Effector memory CD4-positive, alpha-beta T cell (primary cell): ENCODE data around the gene GPR153.

Experiments used
- DNase-seq, 3 donors: peaks; one replicate each; pipeline ENCODE4 v3.0.0-alpha.2; 2020
- H3K27ac ChIP-seq: 2 replicates; pipeline ENCODE4 v1.7.0; 2013; ENCODE audit warnings: mild to moderate bottlenecking, low read length, moderate library complexity; ENCODE audit not compliant: insufficient read depth, poor library complexity, severe bottlenecking
- H3K27me3 ChIP-seq: replicated peaks from 2 replicates; pipeline ENCODE4 v1.7.0; 2013; ENCODE audit warnings: mild to moderate bottlenecking, low read length; ENCODE audit not compliant: insufficient read depth, control insufficient read depth, poor library complexity, severe bottlenecking
- H3K36me3 ChIP-seq: 2 replicates; pipeline ENCODE4 v1.7.0; 2013; ENCODE audit warnings: mild to moderate bottlenecking, low read length, moderate library complexity; ENCODE audit not compliant: control insufficient read depth, insufficient read depth
- H3K4me1 ChIP-seq: 2 replicates; pipeline ENCODE4 v1.7.0; 2013; ENCODE audit warnings: low read length, mild to moderate bottlenecking; ENCODE audit not compliant: control insufficient read depth, insufficient read depth, poor library complexity, severe bottlenecking
- H3K4me3 ChIP-seq: 2 replicates; pipeline ENCODE4 v1.7.0; 2013; ENCODE audit warnings: low read length, low read depth, mild to moderate bottlenecking; ENCODE audit not compliant: insufficient read depth, poor library complexity, severe bottlenecking
- H3K9me3 ChIP-seq: 2 replicates; pipeline ENCODE4 v1.7.0; 2013; ENCODE audit warnings: mild to moderate bottlenecking, low read length, moderate library complexity; ENCODE audit not compliant: control insufficient read depth

The GPR153 gene

DNA sequence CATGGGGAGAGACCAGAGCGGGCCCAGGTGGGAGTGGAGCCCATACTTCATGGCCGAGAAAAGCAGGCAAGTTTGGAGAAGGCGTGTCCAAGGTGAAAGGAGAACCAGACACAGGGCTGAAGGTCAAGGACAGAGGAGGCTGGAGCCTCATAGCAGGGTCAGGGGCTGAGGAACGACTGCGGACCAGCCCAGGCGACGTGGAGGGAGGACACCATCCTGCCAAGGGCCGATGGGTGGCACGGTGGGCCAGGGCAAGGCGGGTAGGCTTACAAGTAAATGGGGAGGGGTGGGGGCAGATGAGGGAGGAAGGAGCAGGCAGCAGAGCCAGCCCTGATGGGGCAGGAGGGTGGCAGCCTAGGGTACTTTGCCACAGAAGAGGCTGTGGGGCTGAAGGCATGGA is 18.2 kb upstream of the GPR153 start:
- Histone ChIP-seq H3K9me3 (no peaks in the 10 kb centered on the region), H3K27me3 (no peaks in the 10 kb centered on the region), H3K4me1 (no peaks in the 10 kb centered on the region), H3K27ac (no peak overlapping the region), H3K4me3 (no peak overlapping the region), H3K36me3 (no peaks in the 10 kb centered on the region)
- DNase-seq, result no peak

DNA sequence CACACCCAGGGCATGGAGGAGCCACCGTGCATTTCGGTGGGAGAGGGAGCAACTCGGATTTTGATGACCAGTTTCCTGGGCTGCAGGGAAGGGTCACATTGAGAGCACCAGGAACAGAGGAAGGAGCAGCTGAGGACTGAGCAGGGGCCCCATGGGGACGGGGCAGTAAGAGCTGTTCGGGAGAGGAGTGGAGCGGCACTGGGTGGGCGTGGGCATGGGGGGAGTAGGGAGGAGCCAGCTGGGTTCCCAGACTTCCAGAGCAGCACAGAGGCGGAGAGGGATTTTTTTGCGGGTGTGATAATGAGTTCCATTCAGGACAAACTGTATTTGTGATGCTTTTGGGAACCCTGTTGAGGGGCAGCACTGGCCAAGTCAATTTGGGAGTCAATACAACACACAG is 17.4 kb upstream of the GPR153 start:
- H3K9me3 ChIP-seq, result no peaks in the 10 kb centered on the region
- no peak overlapping the region for H3K4me3 ChIP-seq
- H3K27me3 ChIP-seq, result no peaks in the 10 kb centered on the region
- no peaks in the 10 kb centered on the region for H3K36me3 ChIP-seq
- no peaks in the 10 kb centered on the region for H3K4me1 ChIP-seq
- no peak for DNase-seq
- no peak overlapping the region for H3K27ac ChIP-seq

DNA sequence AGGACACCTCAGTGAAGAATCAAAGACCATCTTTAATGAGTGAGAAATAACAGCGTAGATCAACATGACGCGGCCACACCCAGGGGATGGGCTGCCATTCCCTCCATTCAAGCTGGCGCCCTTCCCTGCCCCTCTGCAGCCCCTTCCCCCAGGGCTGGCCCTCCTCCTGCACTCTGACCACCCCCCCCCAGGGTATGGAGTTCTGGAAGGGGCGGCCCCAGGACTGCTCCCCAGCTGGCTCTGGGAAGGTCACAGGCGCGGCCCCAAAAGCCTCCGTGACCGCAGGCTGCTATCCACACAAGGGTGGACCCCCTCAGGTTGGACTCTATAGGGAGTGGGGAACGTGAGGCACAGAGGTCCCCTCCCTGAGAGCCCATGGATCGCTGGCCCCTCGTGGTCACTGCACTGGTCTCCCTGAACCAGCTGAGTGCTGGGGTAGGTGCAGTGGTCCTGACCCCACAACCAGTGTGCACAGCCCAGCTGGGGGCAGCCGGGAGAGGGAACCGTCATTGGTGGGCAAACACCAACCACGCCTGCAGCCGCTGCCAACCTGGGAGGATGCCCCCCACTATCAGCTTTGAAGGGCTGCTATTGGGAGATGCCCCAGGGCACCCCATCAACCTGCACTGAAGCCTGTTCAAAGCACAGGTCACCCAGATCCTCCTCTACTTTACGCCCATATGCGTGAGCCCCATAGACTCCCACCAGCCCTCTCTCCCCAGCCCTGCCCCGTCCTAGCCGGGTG is 16.1 kb upstream of the GPR153 start:
- H3K27me3 ChIP-seq, result no peaks in the 10 kb centered on the region
- H3K4me1 ChIP-seq, result no peaks in the 10 kb centered on the region
- no peak overlapping the region for H3K4me3 ChIP-seq
- DNase-seq, result no peak
- H3K27ac ChIP-seq, result no peak overlapping the region
- H3K36me3 ChIP-seq, result no peaks in the 10 kb centered on the region
- H3K9me3 ChIP-seq, result no peaks in the 10 kb centered on the region

DNA sequence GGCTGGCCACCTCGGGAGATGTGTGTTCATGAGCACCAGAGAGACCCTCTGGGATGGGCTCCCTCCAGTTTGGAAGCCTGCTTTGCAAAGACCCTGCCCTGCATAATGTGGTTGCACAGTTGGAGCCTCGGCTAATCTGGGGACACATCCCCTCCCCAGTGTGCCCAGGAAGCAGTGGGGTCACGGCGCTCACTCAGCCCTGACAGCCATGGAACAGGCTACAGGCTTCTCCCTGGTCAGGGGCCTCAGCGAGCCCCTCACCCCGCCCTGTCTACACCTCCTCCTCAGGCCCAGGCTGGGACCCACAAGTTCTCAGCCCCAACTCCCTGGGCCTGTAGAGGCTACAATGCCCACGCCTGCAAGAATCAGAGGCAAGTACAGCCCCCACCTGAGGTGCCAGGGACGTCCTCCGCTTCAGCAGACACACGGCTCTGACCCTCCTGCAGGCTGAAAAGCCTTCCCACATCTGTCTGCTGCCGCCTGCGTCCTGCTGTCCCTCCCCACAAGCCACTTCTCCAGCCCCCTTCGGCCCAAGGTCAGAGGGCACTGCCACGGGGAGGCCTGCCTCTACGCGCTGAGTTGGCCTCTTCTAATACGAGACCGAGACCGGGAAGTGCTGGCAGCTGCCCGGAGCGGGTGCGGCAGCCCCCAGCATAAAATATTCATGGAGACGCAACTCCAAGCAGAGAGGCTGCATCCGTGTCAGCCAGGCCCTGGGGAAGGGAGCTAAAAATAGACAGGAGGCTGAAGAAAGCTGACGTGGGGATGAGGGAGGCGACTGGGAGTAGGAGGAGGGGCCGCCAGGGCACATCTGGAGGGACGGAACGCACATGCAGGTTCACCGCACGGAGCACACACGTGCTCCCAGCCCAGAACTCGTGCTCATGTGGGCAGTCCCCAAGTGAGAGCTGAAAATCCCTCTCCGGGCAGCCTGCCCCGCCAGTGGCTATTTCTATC is 15.2 kb upstream of the GPR153 start:
- DNase-seq, result no peak
- H3K27me3 ChIP-seq, result no peaks in the 10 kb centered on the region
- no peaks in the 10 kb centered on the region for H3K4me1 ChIP-seq
- H3K9me3 ChIP-seq, result no peaks in the 10 kb centered on the region
- no peak overlapping the region for H3K4me3 ChIP-seq
- no peak overlapping the region for H3K27ac ChIP-seq
- H3K36me3 ChIP-seq, result no peaks in the 10 kb centered on the region

DNA sequence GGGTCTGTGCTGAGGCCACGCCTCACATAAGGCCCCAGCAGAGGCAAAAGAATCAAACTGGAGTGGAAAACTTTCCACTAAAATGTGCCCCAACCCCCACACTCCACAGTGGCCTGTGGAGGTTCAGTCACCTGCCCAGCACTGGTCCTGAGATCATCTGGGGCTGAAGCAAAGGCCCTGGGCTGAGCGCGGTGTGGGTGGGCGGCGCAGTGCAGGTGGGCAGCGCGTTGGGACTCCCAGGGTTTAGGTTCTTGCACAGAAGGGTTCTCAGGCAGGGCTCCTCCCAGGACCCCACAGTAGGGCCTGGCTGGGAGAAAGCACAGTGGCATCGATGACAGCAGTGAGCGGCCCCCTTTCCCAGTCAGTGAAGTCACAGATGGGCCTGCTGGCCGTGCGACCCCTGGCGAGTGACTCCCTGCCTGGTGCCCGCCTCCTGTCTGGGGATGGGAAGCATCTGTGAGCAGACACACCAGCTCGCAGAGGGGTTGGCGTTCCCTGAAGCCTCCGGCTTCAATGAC is 13.8 kb upstream of the GPR153 start:
- H3K27ac ChIP-seq, result no peak overlapping the region
- H3K4me1 ChIP-seq, result no peaks in the 10 kb centered on the region
- no peak for DNase-seq
- no peaks in the 10 kb centered on the region for H3K9me3 ChIP-seq
- no peaks in the 10 kb centered on the region for H3K36me3 ChIP-seq
- no peak overlapping the region for H3K4me3 ChIP-seq
- no peaks in the 10 kb centered on the region for H3K27me3 ChIP-seq

DNA sequence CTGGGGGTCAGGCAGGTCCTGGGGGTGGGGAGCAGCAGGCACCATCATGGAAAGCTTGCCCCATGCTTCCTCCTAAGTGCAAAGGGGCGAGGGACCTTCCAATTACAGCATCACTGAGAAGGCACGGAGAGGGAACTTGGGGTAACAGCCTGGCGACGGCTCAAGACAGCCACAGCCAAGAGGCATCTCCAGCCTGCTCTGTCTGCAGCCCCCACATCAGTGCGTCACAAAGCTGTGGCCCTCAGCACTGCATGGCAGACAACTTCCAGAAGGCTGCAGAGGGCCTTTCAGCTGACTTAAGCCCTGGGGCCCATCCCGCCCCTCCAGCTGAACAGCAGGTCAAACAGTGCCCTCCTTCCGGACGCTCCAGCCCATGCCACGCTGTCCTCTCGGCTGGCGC is 13.2 kb upstream of the GPR153 start:
- no peaks in the 10 kb centered on the region for H3K9me3 ChIP-seq

DNA sequence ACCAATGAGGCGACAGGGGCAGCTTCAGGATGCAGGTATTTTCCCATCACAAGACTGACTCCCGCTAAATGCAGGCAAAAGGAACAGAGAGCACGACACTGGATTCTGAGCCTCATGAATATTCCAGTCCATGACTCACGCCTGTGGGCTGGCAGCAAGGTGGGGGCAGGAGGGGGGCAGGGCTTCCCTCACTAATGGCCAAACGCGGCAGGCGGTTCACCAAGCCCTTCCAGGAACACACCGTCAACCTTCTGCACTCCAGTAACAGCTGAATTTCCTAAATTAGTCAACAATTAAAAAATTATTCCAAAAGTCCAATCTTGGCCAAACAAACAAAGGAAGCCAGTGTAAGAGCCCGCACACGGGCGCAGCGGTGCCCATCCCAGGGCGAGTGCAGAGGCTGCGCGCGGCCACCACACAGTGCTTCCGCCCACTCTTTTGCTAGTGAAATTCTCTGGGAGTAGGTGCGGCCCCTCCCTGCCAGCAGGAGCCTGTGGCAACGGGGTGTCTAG is 12.5 kb upstream of the GPR153 start:
- DNase-seq, result no peak
- no peaks in the 10 kb centered on the region for H3K4me1 ChIP-seq
- no peaks in the 10 kb centered on the region for H3K36me3 ChIP-seq
- no peaks in the 10 kb centered on the region for H3K9me3 ChIP-seq
- H3K27me3 ChIP-seq, result no peaks in the 10 kb centered on the region
- no peak overlapping the region for H3K4me3 ChIP-seq
- H3K27ac ChIP-seq, result no peak overlapping the region

More for the DNA sequence above, 13.2 kb upstream of the GPR153 start:
- no peak for DNase-seq
- Histone ChIP-seq H3K27ac (no peak overlapping the region), H3K4me1 (no peaks in the 10 kb centered on the region), H3K27me3 (no peaks in the 10 kb centered on the region), H3K4me3 (no peak overlapping the region), H3K36me3 (no peaks in the 10 kb centered on the region)

DNA sequence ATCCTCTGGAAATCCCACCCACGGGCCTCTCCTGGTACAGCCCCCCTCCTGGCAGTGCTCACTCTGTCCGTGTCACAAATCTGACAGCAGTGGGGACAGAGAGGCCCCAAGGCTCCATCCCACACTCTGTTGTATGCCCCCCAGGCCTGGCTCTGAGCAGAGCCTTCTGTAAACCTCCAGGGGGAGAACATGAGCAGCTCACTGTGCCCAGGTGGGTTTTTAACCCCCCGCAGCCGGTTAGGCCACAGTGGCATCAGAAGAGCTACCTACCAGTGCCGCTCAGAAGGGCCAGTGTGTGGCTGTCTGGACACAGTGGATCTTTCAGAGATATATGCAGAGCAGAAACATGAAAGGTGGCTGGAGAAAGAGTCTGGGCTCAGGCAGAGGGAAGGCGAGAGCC is 12.0 kb upstream of the GPR153 start:
- Histone ChIP-seq H3K27ac (no peak overlapping the region), H3K9me3 (no peaks in the 10 kb centered on the region)
- no peak for DNase-seq

DNA sequence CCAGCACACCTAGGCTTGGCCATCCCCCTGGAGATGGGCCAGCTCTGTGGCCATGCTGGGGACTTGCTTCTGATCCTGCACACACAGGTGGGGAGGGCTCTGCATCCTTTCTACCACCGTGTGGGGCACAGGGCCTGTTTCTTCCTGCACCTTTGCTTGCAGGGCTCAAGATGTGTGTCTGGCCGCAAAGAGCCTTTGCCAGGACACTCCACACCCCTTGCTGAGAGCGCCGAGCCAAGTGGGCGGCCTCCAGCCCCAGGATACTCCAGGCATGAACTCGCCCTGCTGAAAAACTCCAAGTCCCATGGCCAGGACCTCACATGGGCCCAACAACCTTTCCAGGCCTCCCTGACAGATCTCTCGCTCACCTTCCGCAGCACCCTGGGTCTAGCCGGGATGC is 11.6 kb upstream of the GPR153 start:
- H3K27me3 ChIP-seq, result no peaks in the 10 kb centered on the region
- DNase-seq, result no peak
- H3K4me1 ChIP-seq, result no peaks in the 10 kb centered on the region
- no peak overlapping the region for H3K27ac ChIP-seq
- no peaks in the 10 kb centered on the region for H3K36me3 ChIP-seq
- H3K4me3 ChIP-seq, result no peak overlapping the region
- H3K9me3 ChIP-seq, result no peaks in the 10 kb centered on the region

More for the DNA sequence above, 12.0 kb upstream of the GPR153 start:
- Histone ChIP-seq H3K36me3 (no peaks in the 10 kb centered on the region), H3K4me1 (no peaks in the 10 kb centered on the region), H3K27me3 (no peaks in the 10 kb centered on the region), H3K4me3 (no peak overlapping the region)

DNA sequence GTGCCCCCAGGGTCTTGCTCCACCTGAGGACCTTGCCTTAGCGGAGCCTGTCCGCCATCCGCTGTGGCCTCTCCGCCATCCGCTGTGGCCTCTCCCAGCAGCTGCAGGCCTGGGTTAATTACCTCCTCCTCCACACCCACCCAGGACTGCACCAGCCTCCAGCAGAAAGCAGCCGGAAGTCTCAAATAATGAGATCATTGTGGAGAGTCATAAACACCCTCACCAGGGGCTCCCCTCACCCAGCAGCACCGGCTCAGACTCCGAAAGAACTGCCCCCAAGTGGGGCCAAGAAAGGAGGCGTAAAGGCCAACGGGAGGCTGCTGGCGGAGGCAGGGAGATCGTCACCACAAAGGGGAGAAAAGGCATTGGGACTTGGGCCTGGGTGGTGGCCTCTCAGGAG is 10.7 kb upstream of the GPR153 start:
- Histone ChIP-seq H3K4me3 (no peak overlapping the region), H3K27ac (no peak overlapping the region)
- no peak for DNase-seq

More for the DNA sequence above, 10.7 kb upstream of the GPR153 start:
- no peaks in the 10 kb centered on the region for H3K9me3 ChIP-seq
- H3K36me3 ChIP-seq, result no peaks in the 10 kb centered on the region
- H3K4me1 ChIP-seq, result no peaks in the 10 kb centered on the region
- no peaks in the 10 kb centered on the region for H3K27me3 ChIP-seq
